Stimulated activated CD4-positive, alpha-beta T cell treated with anti-CD3 and anti-CD28 coated beads, Interleukin-15, amount 100 ng/mL, for 24 hours (primary cell): ENCODE measurements around the gene OR2AE1.
"Not testable (repeated sequence)": the region's sequence is repeated elsewhere in the genome, so short reads cannot be mapped to it uniquely, and the experiment has no call there.

ENCODE experiments used
- DNase-seq: peaks from one replicate; pipeline ENCODE4 v3.0.0-alpha.2; 2020

Gene OR2AE1, protein sequence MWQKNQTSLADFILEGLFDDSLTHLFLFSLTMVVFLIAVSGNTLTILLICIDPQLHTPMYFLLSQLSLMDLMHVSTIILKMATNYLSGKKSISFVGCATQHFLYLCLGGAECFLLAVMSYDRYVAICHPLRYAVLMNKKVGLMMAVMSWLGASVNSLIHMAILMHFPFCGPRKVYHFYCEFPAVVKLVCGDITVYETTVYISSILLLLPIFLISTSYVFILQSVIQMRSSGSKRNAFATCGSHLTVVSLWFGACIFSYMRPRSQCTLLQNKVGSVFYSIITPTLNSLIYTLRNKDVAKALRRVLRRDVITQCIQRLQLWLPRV

DNA sequence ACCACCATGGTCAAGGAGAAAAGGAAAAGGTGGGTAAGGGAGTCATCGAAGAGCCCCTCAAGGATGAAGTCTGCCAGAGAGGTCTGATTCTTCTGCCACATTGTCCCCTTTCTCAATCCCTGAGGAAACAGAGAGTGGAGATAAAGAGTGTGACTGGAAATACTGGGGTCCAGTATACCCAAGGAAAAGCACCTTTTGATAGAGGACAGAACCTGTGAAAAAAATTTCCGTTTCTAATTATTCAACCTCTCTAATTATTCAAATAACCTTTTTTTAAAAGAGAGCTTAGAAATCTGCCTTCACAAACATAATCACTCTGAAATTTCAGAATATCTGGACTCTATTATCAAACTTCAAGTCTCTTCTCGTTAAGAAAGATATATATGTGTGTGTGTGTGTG is at the start of gene OR2AE1:
OR2AE1 (minus strand) TSS at position 101 of the 400 bp plus-strand sequence; CDS start at position 101, 0 bp downstream.
- no peak for DNase-seq

DNA sequence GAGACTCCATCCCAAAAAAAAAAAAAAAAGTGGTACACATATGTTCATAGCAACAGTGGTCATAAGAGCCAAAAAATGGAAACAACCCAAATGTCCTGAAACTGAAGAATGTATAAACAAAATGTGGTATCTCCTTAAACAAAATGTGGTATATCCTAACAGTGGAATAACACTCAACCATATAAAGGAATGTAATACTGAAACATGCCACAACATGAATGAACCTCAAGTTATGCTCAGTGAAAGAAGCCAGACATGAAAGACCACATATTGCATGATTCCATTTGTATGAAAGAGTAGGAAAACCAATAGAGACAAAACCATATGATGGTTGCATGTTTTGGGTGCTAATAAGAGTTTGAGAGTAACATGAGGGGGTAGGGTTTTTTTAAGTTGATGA is 49.5 kb upstream of the OR2AE1 start:
- DNase-seq = no peak

DNA sequence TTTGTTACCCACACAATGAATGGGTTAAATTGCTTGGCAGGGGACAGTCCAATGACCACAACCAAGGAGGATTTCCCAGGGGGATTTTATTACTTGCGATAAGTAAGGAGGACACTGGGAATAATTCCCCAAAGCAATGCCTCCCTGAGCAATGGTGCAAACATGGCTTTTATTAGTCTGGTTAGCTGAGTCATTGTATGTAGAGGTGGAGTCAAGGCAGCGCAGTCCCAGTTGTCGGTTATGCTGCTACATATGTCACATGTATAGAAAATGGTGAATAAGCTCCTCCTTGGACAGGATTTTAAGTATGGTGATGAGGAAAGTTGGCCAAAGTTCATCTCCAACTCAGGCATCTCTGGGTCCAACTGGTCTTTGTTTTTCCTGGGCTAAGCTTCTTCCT is 46.4 kb upstream of the OR2AE1 start:
- no peak for DNase-seq

DNA sequence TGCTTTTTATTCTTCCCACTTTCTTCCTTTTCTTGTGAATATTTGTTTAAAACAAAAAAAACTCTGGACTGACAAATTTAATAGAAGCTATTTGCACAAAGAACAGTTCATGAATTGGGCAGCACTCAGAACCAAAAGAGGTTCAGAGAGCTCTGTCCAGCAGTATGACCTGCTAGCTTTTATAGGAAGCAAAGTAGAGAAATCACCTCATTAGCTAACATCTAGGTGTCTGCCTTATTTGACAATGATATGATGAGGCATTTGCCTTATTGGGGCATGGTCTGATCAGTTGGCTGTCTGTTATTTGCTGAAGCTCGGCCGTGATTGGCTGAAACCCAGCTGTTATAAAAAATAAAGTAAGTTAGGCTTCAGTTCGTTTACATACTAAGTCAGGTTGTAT is 43.3 kb upstream of the OR2AE1 start:
- DNase-seq = no peak

DNA sequence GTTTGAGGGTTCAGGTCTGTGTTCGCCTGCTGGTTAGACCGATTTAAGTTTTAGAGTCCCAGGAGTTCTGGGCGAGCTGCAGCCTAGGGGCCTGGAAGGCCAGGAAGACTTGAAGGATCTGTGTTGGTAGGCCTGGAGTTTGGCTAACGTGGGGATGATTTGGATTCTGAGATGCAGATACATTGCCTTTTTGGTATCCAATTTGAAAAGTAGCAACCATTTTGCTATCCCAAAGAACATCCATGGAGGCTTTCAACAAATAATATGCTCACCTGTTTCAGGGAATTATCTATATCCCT is 42.9 kb upstream of the OR2AE1 start:
- DNase-seq = no peak

DNA sequence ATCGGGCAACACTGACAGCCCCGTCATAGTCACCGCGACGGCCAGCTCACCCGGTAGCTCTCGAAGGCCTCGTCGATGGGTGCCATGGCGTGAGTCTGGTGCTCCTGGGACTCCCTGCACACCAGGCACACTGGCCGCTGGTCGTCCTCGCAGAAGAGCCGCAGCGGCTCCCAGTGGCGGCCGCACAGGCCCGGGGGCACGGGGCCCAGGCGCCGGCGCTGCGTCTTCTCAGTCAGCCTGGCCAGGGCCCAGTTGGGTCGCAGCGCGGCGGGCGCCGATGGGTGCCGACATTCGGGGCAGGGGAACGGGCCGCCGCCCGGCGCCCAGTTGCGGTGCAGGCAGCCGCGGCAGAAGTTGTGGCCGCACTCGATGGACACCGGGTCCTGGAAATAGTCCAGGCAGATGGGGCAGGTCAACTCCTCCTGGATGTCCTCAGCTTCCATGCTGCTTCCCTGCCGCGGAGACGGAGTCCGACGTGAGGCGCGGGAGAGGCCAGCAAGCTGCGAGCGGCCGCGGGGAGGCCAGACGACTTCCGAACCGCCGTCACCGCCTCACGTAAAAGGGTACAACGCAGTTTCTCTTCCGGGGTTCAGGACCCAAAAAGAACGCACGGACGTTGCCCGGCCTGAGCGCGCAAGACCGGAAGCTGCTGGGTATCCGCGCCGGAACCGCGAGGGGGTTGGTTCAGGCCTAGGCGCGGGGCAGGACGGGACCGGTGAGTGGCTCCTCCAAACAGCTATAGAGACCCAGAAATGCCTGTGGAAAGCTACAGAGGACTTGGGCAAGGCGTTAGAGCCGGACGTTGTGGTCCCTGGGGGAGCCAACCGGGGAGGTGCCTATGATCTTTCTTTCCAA is 42.4 kb upstream of the OR2AE1 start, which contains the start of gene TRIM4:
TRIM4 (minus strand) TSS at position 572 of the 855 bp plus-strand sequence; CDS start at position 443, 129 bp downstream.
- DNase-seq = peak; percentile 96

DNA sequence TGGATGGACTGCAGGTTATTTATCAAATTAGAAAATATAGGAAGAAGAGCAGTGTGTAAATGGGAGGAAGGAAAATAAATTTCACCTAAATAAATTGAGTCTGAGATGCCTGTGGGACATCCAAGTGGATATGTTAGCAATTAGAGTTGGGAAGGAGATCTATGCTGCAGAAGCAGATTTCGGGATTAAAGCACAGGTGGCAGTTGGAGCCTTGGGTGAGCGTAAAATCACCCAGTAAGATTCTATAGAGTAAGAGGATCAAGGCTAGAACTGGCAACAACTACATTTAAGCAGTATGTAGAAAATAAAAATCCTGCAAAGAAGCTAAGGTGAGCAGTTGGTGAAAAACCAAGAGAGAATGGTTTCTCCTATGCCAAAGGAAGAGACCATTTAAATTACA is 34.1 kb upstream of the OR2AE1 start:
- DNase-seq = no peak

DNA sequence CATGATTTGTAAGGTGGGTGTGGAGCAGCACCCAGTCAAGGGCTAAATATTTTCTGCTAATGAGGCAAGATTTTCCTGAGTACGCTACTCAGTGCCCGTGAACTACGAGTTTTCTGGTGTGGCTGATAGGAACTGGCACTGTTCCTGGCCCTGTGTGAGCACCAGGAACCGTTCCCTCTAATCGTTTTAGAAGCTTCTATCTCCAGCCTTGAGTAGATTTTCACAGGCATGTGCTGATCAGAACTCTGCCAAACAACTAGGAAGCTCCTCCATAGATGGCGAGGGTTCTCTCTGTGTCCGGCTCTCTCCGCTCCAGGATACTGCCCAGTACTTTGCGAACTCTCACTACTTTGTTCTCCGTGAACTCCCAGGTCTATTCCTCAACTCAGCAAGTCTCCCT is 24.7 kb upstream of the OR2AE1 start:
- no peak for DNase-seq

DNA sequence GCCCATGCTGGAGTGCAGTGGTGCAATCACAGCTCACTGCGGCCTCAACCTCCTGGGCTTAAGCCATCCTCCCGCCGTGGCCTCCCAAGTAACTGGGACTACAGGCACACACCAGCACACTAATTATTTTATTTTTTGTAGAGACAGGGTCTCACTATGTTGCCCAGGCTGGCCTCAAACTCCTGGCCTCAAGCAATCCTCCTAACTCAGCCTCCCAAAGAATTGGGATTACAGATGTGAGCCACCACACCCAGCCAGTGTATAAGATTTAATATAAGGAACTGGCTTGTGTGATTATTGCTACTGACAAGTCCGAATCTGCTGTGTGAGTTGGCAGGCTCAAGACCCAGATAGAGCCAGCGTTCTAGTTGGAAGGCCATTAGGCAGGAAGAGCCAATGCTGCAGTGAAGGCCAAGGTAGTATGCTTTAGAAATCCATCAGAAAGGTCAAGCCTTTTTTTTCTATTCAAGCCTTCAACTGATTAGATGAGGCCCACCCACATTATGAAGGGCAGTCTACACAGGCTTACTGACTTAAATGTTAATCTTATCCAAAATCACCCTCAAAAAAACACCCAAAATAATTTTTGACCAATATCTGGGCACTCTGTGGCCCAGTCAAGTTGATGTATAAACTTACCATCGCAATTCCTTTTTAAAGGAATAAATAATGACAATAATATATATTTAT is 23.1 kb upstream of the OR2AE1 start:
- DNase-seq = no peak

DNA sequence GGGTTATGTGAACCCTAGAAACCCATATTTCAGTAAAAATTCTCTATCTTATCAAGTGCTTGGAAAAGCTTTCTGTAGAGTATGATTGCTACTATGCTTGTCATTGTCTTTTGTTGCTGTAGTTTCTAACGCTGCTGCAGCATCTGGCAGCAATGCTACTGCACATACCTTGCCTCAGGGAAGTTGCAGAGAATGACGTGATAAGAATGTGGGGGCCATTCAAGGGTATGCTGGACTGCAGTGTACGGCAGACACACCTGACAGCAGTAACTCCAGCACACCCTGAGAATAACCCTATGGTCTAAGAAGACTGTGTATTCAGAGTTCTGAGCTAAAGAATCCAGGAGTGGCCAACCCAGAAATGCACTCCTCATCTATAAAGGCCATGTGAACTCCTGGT is 22.0 kb upstream of the OR2AE1 start:
- no peak for DNase-seq

DNA sequence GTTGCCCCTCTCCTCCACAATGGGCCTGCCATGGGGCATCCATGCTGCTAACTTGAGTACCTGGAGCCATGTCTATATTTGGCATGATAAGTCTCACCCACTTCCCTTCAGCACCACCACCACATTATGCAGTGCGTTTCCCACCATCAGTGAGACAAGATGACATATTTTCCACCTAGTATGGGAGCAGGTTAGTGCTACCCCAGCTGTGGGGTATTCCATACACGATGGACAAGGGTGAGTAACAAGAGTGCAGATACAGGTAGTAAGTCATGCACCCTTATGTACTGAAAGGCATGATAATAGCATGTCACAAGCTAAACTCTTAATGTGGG is 21.2 kb upstream of the OR2AE1 start:
- no peak for DNase-seq

DNA sequence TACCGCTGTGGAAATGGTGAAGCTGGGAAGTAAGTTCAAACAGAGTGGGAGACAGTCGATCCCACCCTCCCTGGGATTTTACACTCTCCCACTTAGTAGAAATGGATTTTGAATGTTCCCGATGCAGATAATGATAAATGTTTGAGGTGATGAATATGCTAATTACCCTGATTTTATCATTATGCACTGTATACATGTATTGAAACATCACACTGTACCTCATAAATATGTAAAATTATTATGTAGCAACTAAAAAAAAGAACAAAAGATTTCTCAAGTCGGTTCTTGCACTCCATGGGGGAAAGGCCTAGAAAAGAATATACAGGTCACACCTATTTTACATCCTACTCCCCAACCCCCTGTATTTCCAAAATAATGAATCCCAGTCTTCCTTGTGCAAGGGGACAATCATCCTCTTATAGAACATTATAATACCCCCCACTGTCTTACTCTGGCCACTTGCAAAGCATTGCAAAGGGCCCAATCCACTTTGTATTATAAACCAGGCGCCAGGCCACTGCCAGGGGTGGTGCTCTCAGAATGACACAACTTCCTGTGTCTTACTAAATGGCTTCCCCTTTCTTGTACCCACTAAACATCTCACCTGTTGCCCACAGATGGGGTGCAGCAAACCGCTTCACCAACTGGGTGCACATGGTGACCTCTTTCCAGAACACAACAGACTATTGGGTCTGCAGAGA is 20.6 kb upstream of the OR2AE1 start:
- DNase-seq = no peak

DNA sequence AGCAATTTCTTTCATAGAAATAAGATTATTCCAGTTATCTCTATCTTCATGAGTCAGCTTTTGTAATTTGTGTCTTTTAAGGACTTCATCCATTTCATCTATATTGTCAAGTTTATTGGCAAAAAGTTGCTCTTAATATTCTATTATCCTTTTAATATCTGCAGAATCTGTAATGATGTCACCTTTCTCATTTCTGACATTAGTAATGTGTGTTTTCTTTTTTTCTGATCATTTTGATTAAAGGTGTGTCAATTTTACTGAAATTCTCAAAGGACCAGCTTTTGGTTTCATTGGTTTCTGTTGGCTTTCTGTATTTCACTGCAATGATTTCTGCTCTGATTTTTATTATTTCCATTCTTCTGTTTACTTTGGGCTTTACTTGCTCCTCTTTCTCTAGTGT is 17.9 kb upstream of the OR2AE1 start:
- no peak for DNase-seq

DNA sequence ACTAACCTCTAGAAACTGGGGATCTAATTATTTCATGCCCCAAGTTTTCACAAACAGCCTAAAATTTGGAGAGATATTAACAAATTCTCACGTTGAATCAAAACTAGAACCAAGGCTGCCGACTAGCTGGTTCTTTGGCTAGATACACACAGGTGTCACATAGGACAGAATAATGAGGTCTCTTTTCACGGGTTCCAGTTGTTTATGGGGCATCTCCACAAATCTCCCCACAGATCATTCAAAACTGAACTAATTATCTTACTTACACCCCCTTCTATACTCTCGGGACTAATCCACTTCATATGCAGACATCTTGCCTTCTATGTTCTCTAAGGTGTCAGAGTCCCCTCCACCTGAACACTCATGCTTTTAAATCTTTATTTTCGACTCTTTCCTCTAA is 16.4 kb upstream of the OR2AE1 start:
- DNase-seq = no peak

DNA sequence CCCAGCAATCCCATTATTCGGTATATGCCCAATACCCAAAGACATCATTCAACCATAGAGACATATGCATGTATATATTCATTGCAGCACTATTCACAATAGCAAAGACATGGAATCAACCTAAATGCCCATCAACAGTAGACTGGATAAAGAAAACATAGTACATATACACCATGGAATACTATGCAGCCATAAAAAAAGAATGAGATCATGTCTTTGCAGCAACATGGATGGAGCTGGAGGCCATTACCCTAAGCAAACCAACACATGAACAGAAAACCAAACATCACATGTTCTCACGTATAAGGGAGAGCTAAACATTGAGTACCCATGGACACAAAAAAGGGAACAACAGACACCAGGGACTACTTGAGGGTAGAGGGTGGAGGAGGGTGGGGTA is 13.5 kb upstream of the OR2AE1 start:
- not testable (repeated sequence) for DNase-seq

DNA sequence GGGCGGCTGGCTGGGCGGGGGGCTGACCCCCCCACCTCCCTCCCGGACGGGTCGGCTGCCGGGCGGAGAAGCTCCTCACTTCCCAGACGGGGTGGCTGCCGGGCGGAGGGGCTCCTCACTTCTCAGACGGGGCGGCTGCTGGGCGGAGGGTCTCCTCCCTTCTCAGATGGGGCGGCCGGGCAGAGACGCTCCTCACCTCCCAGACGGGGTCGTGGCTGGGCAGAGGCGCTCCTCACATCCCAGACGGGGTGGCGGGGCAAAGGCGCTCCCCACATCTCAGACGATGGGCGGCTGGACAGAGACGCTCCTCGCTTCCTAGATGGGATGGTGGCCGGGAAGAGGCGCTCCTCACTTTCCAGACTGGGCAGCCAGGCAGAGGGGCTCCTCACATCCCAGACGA is 11.5 kb upstream of the OR2AE1 start:
- DNase-seq = not testable (repeated sequence)

DNA sequence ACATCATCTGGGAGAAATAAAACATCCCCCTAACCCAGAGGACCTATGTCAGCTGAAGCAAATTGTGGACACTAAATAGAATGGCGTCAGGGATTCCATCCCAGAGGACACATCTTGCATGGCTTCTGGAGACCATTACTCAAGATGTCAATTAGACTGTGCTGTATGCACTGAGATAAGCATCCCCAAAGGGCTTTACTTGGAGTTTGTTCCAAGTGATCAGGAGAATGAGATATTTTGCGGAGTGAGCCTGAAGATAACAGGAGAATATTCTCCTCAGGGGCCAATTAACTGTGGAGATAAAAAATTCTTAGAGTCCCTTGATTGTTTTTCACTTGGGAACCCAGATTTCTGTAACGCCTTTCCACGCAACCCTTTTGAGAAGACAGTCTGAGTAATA is 4.5 kb upstream of the OR2AE1 start:
- no peak for DNase-seq

DNA sequence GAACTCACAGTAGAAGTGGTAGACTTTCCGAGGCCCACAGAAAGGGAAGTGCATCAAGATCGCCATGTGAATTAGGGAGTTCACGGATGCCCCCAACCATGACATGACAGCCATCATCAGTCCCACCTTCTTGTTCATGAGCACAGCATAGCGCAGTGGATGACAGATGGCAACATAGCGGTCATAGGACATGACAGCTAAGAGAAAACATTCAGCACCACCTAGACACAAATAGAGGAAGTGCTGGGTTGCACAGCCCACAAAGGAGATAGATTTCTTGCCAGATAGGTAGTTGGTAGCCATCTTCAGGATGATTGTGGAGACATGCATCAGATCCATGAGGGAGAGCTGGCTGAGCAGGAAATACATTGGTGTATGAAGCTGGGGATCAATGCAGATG is 342 bp downstream of the OR2AE1 start:
- DNase-seq = no peak

DNA sequence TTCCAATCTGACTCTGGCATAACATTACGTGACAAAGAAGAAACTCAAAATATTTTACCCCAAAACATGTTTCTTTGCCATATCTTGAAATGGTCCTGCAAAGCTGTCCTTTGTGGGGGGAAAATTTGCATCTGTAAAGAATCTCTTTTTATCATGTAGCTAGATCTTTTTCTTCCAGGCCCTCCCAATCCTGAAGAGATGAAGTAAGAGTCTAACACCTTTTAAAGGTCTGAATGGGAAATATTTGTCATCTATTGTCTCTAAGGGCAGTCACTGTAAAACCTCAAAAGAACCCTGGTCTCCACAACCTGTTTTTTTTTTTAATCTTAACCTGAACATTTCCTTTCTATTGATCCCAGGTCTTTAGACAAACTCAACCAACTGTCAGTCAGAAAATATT is 8.6 kb downstream of the OR2AE1 start:
- DNase-seq = no peak

DNA sequence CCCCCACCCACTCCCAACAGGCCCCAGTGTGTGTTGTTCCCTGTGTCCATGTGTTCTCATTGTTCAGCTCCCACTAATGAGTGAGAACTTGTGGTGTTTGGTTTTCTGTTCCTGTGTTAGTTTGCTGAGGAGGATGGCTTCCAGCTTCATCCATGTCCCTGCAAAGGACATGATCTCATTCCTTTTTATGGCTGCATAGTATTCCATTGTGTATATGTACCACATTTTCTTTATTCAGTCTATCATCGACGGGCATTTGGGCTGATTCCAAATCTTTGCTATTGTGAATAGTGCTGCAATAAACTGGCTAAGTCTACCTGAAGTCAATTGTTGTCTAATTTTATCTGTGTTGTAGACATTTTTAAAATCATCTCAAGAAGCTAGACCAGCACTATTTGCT is 9.4 kb downstream of the OR2AE1 start:
- DNase-seq = not testable (repeated sequence)

DNA sequence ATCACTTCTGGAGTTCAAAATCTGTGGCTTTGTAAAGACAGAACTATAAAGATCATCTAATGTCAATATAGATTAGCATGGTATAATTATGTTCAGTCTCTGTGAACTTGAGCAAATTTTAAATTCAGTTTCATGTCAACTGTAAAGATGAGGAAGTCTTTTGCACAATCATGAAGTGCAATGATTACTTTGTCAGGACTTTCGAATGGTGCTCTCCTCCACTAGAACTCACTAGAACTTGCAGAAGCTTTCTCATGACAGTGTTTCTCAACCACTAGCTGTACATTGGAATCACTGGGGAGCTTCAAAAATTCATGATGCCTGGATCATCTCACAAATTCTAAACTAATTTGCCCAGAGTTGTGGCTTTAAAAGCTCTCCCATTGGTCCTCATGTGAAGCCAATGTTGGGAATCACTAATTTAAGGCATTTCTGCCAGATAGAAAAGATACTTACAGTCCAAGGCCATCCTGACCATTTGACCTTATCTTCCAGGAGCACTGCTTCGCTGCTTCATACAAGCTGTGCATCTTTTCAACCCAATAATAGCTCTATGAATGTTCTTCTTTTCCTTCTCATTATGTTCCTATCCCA is 12.9 kb downstream of the OR2AE1 start:
- DNase-seq = no peak

DNA sequence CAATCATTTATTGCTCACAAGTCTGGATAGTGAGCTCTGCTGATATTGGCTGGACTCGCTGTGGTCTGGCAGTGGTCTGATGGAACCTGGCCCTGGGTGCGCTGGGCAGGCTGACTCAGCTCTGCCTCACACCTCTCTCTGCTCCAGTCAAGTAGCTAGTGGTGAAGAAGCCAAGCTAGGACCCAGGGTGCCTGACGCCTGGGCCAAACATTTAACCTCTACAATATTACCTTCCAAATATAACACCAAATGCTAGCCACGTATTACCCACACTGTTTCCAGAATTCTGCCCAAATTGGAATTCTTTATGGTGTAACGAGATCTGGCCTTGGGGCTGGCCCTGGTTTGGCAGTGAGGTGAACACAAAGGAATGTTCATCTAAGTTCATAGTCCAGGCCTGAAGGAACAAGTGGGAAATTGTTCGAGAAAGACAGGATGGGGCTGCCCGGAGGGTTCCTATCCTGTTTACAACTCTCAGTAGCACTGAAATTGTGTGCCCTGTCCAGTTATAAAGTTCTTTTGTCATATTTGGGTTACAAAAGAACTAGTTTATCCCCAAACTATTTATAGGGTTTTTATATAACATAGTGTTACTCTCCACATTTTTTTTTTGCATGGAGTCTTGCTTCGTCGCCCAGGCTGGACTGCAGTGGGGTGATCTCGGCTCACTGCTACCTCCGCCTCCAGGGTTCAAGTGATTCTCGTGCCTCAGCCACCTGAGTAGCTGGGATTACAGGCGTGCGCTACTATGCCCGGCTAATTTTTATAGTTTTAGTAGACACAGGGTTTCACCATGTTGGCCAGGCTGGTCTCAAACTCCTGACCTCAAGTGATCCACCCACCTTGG is 16.3 kb downstream of the OR2AE1 start:
- DNase-seq = no peak
